Parathyroid adenoma (tissue), 2 donors: ENCODE measurements around the gene LDHAL6B.

Source experiments
- H2AFZ ChIP-seq: fragments of 300-600 bp; sonication (generic); one replicate; pipeline ENCODE4 v1.7.0; 2017; ENCODE audit warnings: antibody characterized with exemption, mild to moderate bottlenecking
- H3K27ac ChIP-seq: fragments of 300-600 bp; sonication (generic); one replicate; pipeline ENCODE4 v1.7.0; 2017
- H3K27me3 ChIP-seq: fragments of 300-600 bp; sonication (generic); one replicate; pipeline ENCODE4 v1.7.0; 2017; ENCODE audit warnings: low read length; ENCODE audit not compliant: control insufficient read depth, insufficient read depth
- H3K36me3 ChIP-seq: fragments of 300-600 bp; sonication (generic); one replicate; pipeline ENCODE4 v1.7.0; 2017; ENCODE audit warnings: low read length; ENCODE audit not compliant: control insufficient read depth, insufficient read depth
- H3K4me1 ChIP-seq: fragments of 300-600 bp; sonication (generic); one replicate; pipeline ENCODE4 v1.7.0; 2017; ENCODE audit warnings: control low read depth
- H3K4me2 ChIP-seq: fragments of 300-600 bp; sonication (generic); one replicate; pipeline ENCODE4 v1.7.0; 2017; ENCODE audit warnings: low read length
- H3K4me3 ChIP-seq: fragments of 300-600 bp; sonication (generic); one replicate; pipeline ENCODE4 v1.7.0; 2017; ENCODE audit warnings: low read depth, low read length
- H3K79me2 ChIP-seq: fragments of 300-600 bp; sonication (generic); one replicate; pipeline ENCODE4 v1.7.0; 2017; ENCODE audit warnings: control low read depth
- H3K9ac ChIP-seq: fragments of 300-600 bp; sonication (generic); one replicate; pipeline ENCODE4 v1.7.0; 2017; ENCODE audit warnings: mild to moderate bottlenecking
- H3K9me3 ChIP-seq: fragments of 300-600 bp; sonication (generic); one replicate; pipeline ENCODE4 v1.7.0; 2017; ENCODE audit warnings: low read length; ENCODE audit not compliant: control insufficient read depth
- CTCF ChIP-seq: fragments of 300-600 bp; sonication (generic); IDR thresholded peaks from one replicate; pipeline ENCODE4 v1.7.0; 2017; ENCODE audit warnings: antibody characterized with exemption, mild to moderate bottlenecking
- donor health status: primary hyperparathyroidism.

LDHAL6B gene

GRCh38 chr15:59190291-59190690, 16.4 kb upstream of the LDHAL6B start:
- Histone ChIP-seq H3K27ac (no peak overlapping the region), H2AFZ (no peak overlapping the region), H3K9me3 (no peaks in the 10 kb centered on the region), H3K36me3 (no peaks in the 10 kb centered on the region), H3K27me3 (no peaks in the 10 kb centered on the region), H3K4me2 (no peak overlapping the region), H3K9ac (no peak overlapping the region), H3K79me2 (no peaks in the 10 kb centered on the region), H3K4me3 (no peak overlapping the region), H3K4me1 (no peaks in the 10 kb centered on the region)
- no peak for TF ChIP-seq CTCF

DNA sequence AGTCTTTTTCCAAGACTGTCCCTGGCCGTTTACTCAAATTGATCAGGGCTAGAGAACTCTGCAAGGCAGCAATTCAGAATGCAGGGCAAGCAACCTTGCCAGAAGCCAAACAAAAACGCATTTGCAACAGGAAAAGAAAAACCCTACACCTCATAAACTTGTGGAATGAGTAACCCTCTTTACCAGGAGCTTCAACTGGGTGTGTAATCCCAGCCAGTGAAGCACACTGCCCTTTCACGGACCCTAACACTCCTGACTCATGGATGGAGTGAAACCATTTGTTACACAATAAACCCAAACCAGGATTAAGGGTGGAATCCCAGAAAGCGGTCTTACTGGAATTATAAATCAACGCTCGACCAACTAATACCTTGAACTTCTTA, 14.8 kb upstream of the LDHAL6B start:
- no peak for TF ChIP-seq CTCF
- no peak overlapping the region for H3K4me3 ChIP-seq
- H3K4me1 ChIP-seq = no peaks in the 10 kb centered on the region
- H2AFZ ChIP-seq = no peak overlapping the region
- no peak overlapping the region for H3K4me2 ChIP-seq
- H3K9me3 ChIP-seq = no peaks in the 10 kb centered on the region
- H3K27ac ChIP-seq = no peak overlapping the region
- no peaks in the 10 kb centered on the region for H3K79me2 ChIP-seq
- H3K27me3 ChIP-seq = no peaks in the 10 kb centered on the region
- H3K9ac ChIP-seq = no peak overlapping the region
- no peaks in the 10 kb centered on the region for H3K36me3 ChIP-seq

- H3K4me3 ChIP-seq = no peak overlapping the region
- H3K27ac ChIP-seq = no peak overlapping the region
- H3K4me2 ChIP-seq = no peak overlapping the region
- no peak overlapping the region for H2AFZ ChIP-seq
- H3K27me3 ChIP-seq = no peaks in the 10 kb centered on the region
- TF ChIP-seq CTCF = no peak
- H3K9me3 ChIP-seq = no peaks in the 10 kb centered on the region
- H3K36me3 ChIP-seq = no peaks in the 10 kb centered on the region
- H3K4me1 ChIP-seq = no peaks in the 10 kb centered on the region
- no peak overlapping the region for H3K9ac ChIP-seq
- H3K79me2 ChIP-seq = no peaks in the 10 kb centered on the region
Measured at GRCh38 chr15:59194639-59195325, 11.9 kb upstream of the LDHAL6B start.

DNA sequence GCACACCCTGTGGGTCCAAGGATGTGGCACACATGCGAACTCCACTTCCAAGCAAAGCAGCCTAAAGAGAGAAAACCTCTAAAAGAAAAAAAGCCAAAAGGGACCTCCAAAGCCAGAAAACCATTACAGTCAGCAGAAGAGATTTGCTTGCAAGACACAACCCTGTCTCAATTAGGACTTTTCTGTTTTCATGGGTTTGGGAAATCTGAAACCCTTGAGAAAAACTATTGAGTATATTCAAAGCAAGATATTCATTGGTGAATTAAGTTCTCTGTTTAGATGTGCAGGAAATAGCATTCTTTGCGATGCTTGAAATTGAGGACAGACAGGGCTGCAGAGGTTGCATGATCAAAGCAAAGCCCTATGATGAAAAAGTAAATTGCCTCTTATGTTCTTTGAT, 10.2 kb upstream of the LDHAL6B start:
- Histone ChIP-seq H2AFZ (no peak overlapping the region), H3K79me2 (no peaks in the 10 kb centered on the region), H3K36me3 (no peaks in the 10 kb centered on the region), H3K4me2 (no peak overlapping the region), H3K9ac (no peak overlapping the region), H3K4me1 (no peaks in the 10 kb centered on the region), H3K4me3 (no peak overlapping the region), H3K27ac (no peak overlapping the region), H3K27me3 (no peaks in the 10 kb centered on the region), H3K9me3 (no peaks in the 10 kb centered on the region)
- TF ChIP-seq CTCF = no peak

DNA sequence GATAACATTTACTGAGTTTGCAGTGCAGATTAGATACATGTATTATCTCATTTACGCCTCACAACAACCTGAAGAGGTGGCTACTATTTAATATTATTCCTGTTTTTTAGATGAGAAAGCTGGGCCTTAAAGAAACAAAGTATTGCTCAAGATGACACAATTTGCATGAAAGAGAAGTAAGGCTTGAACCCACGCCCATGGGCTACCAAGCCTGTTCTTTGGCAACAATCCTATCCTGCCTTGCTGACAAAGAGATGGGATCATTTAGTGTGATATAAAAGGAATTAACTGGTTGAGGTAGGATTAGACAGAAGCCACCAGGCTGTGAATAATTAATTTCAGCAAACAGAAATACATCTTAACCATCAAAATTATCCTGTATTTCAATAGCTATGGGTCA, 9.2 kb upstream of the LDHAL6B start:
- Histone ChIP-seq H3K79me2 (no peaks in the 10 kb centered on the region), H3K27ac (no peak overlapping the region), H3K9me3 (no peaks in the 10 kb centered on the region), H2AFZ (no peak overlapping the region), H3K4me1 (no peaks in the 10 kb centered on the region), H3K4me3 (no peak overlapping the region), H3K27me3 (no peaks in the 10 kb centered on the region), H3K9ac (no peak overlapping the region), H3K4me2 (no peak overlapping the region), H3K36me3 (no peaks in the 10 kb centered on the region)
- TF ChIP-seq CTCF = no peak
